NB4 (cell line): Measurements from ENCODE around the gene POU2AF1.
A peak's percentile ranks its signal among the peaks of the same experiment; 100 is the strongest.

Source experiments
- MYC ChIP-seq: IDR thresholded peaks from 2 replicates; pipeline ENCODE4 v1.6.1; 2011; ENCODE audit warnings: low read depth, low read length
- POLR2A ChIP-seq: IDR thresholded peaks from 2 replicates; pipeline ENCODE4 v1.6.1; 2011; ENCODE audit warnings: mild to moderate bottlenecking; ENCODE audit not compliant: insufficient read length; ENCODE audit errors: extremely low read depth
- TF ChIP-seq, protein P1 (sequence below): IDR thresholded peaks from one replicate; pipeline ENCODE4 v1.5.1; 2012; ENCODE audit warnings: low read depth, low read length

DNA sequence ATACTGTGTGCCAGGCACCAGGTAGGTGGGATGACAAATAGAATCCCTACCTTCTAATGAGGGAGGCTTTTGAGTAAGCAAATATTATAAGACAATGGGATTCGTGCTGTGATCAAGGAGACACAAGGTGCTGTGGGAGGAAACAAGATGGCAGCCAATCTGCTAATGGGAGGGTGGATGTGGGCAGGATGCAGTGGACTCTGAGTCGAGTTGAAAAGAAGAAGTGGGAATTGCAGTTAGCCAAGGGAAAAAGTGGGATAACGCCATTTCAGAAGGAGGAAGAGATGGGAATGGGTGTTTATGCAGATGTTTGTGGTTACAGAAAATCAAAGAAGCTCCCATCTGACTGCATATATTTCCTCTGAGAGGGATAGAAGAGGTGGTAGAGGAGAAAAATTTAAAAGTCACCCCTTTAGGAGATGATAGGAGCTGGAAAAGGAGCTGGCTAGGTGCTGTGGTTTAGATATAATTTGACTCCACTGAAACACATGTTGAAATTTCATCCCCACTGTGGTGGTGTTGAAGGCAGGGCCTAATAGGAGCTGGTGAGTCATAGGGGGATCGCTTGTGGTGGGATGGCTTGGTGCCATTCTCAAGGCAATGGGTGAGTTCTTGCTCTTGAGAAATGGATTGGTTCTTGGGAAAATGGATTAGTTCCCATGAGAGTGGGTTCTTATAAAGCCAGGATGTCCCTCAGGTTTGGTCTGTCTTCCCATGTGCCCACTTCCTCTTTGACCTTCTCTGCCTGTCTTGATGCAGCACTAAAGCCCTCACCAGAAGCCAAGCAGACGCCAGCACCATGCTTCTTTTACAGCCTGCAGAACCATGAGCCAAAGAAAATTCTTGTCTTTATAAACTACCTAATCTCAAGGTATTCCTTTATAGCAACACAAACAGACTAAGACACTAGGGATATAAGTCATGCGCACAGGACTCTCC lies 30.0 kb upstream of the POU2AF1 start:
- TF ChIP-seq, protein P1, sequence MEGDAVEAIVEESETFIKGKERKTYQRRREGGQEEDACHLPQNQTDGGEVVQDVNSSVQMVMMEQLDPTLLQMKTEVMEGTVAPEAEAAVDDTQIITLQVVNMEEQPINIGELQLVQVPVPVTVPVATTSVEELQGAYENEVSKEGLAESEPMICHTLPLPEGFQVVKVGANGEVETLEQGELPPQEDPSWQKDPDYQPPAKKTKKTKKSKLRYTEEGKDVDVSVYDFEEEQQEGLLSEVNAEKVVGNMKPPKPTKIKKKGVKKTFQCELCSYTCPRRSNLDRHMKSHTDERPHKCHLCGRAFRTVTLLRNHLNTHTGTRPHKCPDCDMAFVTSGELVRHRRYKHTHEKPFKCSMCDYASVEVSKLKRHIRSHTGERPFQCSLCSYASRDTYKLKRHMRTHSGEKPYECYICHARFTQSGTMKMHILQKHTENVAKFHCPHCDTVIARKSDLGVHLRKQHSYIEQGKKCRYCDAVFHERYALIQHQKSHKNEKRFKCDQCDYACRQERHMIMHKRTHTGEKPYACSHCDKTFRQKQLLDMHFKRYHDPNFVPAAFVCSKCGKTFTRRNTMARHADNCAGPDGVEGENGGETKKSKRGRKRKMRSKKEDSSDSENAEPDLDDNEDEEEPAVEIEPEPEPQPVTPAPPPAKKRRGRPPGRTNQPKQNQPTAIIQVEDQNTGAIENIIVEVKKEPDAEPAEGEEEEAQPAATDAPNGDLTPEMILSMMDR = no peak
- TF ChIP-seq POLR2A (no peak), MYC (peak; percentile 43; the same call in 1 of the 2 replicates)
